Measurements from ENCODE around the gene RNF168. TPM values are rescaled to one million over a fixed set of nuclear protein-coding genes. Genes with fewer than 3 reads are reported as not detected.

The RNF168 gene, protein sequence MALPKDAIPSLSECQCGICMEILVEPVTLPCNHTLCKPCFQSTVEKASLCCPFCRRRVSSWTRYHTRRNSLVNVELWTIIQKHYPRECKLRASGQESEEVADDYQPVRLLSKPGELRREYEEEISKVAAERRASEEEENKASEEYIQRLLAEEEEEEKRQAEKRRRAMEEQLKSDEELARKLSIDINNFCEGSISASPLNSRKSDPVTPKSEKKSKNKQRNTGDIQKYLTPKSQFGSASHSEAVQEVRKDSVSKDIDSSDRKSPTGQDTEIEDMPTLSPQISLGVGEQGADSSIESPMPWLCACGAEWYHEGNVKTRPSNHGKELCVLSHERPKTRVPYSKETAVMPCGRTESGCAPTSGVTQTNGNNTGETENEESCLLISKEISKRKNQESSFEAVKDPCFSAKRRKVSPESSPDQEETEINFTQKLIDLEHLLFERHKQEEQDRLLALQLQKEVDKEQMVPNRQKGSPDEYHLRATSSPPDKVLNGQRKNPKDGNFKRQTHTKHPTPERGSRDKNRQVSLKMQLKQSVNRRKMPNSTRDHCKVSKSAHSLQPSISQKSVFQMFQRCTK
- 10.6 and 13.5 TPM in 2 replicates for total RNA-seq

DNA sequence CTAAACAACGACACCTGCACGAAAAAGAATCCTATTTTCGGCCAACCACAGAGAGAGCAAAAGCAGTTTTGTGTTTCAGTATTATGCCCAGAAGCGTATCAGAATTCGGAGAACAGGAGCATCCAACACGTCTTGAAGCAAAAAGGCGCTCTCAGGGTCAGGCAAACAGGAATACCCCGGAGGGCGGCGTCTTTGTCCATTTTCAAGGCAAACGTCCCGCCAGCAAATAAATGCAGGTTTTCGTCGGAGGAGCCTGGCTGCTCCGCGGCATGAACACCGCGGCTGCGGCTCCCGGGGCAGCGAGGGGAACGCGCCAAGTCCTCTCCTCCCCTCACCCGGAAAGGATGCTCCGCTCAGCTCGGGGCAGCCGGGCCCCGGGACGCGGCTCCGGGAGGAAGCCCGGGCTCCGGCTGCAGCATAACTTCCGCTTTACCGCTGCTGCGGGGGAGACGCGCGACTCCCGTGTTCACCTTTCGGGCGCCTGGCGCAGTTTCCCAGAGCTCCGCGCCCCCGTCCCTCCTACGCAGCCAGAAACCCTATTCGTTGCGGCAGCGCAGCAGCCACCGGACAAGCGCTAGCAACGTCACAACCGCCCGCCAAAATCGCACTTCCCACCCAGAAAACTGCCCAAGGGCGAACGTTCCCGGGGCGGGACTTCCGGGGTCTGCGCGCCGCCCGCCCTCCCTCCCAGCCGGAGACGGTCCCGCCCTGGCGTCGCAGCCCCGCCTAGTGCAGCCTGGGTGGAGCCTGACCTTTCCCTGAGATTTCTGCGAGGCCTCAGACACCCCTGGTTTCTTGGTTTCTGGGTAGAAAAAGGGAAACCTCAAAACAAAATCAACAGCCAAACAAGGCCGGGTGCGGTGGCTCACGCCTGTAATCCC lies at the start of gene RNF168:
Gene RNF168, minus strand, starts transcription at position 573 of the 881 bp plus-strand sequence. CDS start 595 bp downstream, outside the sequence.

DNA sequence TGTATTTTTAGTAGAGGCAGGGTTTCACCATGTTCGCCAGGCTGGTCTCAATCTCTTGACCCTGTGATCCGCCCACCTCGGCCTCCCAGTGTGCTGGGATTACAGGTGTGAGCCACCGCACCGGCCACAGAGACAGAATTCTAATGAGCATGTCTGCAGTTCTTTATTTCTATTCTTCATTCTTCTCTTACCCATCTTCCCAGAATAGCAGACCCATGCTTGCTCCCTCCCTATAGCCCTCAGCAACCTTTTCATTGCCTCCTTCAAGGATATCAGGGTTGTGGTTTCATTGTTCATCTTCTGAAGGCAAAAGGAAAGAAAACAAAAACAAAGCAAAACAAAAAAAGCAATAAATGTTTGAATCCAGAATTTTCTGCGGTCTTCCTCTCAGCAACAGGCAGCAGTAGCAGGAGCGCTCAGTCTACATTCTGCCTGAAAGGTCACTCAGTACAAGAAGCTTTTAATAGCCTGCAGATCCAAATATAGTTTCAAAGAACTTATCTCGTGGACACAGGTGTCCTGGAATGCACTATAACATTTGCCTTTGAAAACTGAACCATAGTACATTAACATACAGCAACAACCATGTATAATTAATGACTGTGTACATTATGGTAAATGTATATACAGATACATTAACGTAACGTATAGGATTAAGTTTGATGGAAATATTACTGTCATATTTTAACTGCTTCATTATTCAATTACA lies 11.5 kb upstream of the RNF168 start, which contains the start of gene SMCO1:
Gene SMCO1, minus strand, starts transcription at position 434 of the 709 bp plus-strand sequence. Its CDS starts 137 bp downstream, at position 297.

GRCh38 chr3:196432137-196432879 lies 71.3 kb downstream of the RNF168 start, which contains the start of gene UBXN7:
UBXN7 (minus strand) TSS chr3:196432427; CDS start chr3:196432399, 28 bp downstream.

Other genes with a start within 250 kb of the RNF168 start
- 32.3 and 62.7 TPM in 2 replicates for gene PCYT1A, start 216.0 kb downstream of the RNF168 start, total RNA-seq
- gene DYNLT2B, start 185.5 kb downstream of the RNF168 start, total RNA-seq = 12.0 and 13.4 TPM in 2 replicates
- not detected in 2 replicates for gene TM4SF19, start 165.4 kb downstream of the RNF168 start, total RNA-seq
- gene UBXN7, start 71.3 kb downstream of the RNF168 start, total RNA-seq = 6.5 and 10.2 TPM in 2 replicates
- not detected in 2 replicates for gene SMCO1, start 11.6 kb upstream of the RNF168 start, total RNA-seq
- gene WDR53, start 64.8 kb upstream of the RNF168 start, total RNA-seq = 7.2 and 9.5 TPM in 2 replicates
- 3.2 and 3.7 TPM in 2 replicates for gene FBXO45, start 64.9 kb upstream of the RNF168 start, total RNA-seq
- gene NRROS, start 135.9 kb upstream of the RNF168 start, total RNA-seq = 0.23 and 0.85 TPM in 2 replicates
- gene CEP19, start 208.5 kb upstream of the RNF168 start, total RNA-seq = 5.2 and 5.6 TPM in 2 replicates
- 16.9 and 23.3 TPM in 2 replicates for gene PIGX, start 208.6 kb upstream of the RNF168 start, total RNA-seq
- gene PAK2, start 236.1 kb upstream of the RNF168 start, total RNA-seq = 22.1 and 26.4 TPM in 2 replicates